Measurements from ENCODE around the gene PKD2L2.
"Not testable (repeated sequence)": the region's sequence is repeated elsewhere in the genome, so short reads cannot be mapped to it uniquely, and the experiment has no call there.

The PKD2L2 gene

DNA sequence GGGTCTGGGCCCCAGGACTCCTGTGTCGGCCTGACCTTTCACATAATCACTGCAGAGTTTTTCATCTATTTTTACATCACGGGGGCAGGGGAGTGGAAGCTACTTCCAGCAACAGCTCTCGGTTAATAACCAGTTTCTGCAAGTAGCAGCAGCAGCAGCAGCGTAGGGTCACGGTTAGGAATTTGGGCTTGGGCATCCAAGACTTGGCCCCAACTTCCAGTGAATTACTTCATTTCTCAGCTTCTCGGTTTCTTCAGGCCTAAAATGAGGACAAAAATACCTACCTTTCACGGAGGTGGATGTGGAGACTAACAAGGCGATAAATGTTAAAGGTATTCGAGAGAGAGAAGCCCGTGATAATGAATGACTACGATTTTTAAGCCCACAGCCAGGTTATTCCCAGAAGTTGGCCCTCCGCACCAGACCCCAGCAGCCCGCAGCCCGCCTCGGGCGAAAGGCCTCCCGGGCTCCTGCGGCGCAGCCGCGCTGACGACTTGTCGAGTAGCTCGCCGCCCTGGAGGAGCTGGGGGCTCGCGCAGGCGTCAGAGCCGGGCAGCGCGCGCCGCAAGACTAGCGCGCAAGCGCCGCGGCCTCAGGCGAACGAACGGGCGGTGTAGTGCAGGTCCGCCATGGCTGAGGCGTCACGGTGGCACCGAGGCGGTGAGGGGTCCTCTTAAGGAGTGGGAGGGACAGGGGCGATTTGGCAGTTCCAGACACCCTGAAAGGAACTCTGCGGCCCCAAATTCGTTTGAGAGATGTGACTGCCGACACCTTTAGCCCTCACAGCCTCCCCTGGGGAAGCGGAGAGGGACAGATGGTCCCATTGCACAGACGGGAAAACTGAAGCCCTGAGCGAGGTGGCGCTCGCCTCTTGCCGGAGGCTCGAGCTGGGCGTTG, at the start of gene PKD2L2:
TSS of gene PKD2L2 (plus strand) at position 595 of the 897 bp plus-strand sequence. CDS start at position 630, 35 bp downstream.
- DNase-seq, result no peak

DNA sequence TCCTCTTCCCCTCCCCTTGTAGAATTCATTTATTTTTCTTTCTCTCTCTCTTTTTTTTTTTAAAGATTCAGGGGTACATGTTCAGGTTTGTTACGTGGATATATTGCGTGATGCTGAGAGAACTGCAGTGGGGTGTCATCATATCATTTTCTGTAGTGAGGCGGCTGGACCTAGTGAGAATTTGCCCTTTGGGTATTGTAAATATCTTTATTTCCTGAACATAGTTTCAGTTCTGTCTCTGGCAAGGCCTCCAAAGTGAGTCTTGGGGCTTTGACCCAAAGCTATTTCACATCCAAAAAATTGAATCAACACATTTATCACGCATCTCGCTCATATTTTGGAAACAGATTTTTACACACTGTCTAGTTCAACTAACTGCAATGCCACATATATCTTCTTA, 47.0 kb upstream of the PKD2L2 start:
- DNase-seq, result no peak

DNA sequence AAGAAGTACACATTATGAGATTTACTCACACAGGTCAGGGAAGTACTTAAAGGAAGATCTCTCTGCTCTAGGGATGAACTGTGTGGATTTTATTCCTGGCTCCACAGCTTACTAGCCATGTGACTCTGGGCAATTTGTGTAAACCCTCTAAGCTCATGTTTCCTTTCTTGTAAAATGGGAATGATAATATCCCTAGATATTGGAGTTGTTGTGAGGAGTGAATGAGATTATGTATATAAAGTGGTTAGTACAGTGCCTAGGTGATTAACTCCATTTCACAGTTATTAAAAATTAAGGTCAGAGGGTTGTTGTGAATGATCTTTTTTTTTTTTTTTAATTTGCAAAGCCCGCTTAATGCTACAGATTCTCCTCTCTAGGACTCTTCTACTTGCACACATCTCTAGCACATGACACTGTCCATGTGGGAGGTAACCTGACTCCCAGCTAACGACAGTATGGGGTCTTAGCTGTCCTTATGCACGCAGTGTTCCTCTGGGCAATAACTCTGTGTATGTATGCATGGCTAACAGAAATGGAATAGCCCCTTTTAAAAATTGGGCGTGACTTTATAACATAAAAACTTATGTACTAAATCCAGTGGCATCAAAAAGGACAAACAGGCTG, 45.5 kb upstream of the PKD2L2 start:
- no peak for DNase-seq

GRCh38 chr5:137845472-137845871, 43.8 kb upstream of the PKD2L2 start:
- DNase-seq, result no peak

GRCh38 chr5:137847687-137848086, 41.6 kb upstream of the PKD2L2 start:
- DNase-seq, result no peak

DNA sequence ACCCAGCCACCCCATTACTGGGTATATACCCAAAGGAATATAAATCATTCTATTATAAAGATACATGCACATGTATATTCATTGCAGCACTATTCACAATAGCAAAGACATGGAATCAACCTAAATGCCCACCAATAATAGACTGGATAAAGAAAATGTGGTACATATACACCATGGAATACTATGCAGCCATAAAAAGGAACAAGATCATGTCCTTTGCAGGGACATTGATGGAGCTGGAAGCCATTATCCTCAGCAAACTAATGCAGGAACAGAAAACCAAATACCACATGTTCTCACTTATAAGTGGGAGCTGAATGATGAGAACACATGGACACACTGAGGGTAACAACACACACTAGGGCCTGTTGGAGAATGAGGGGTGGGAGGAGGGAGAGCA, 36.1 kb upstream of the PKD2L2 start:
- DNase-seq, result not testable (repeated sequence)

- DNase-seq, result no peak
Measured at GRCh38 chr5:137856201-137856600, 33.1 kb upstream of the PKD2L2 start.

DNA sequence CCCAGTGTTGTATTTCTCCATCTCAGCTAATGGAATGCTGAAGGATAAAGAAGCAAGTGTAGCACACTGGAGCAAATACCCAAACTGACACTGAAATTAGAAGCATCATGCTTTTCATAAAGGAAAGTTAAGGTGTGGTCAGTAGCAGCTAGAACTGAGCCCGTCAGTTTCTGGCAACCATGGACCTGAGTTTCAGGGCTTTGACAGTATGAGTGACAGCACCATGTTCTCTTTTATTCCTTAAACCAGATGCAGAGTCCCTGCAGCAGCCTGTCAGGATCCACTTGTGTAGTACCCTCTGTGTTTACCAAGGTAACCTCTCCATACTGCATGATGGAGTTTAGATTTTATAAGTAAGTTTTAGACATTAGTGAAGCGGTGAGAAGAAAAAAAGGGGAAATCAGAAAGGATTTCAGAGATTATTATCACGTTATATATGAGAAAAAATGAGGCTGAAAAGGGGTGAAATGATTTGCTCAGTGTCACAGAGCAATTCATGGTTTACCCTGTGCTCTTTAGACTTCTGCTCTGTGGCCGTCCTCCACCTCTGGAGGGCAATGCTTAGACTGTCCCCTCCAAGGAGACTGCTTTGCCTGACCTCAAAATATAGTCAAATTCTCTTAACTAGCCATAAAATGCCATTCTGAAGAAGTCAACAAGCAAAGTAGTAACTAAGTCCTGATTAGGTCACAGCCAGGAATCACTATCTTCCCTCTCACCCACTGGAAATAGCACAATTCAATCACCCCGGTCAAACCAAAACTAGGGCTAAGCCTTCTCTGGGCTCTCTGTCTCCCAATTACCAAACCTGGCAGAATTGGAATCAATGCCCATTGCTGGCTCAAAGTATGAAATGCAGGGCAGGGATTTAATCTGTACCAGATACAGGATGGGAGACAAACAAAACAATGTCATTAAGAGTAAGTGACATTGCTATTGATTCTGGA, 32.1 kb upstream of the PKD2L2 start:
- no peak for DNase-seq

DNA sequence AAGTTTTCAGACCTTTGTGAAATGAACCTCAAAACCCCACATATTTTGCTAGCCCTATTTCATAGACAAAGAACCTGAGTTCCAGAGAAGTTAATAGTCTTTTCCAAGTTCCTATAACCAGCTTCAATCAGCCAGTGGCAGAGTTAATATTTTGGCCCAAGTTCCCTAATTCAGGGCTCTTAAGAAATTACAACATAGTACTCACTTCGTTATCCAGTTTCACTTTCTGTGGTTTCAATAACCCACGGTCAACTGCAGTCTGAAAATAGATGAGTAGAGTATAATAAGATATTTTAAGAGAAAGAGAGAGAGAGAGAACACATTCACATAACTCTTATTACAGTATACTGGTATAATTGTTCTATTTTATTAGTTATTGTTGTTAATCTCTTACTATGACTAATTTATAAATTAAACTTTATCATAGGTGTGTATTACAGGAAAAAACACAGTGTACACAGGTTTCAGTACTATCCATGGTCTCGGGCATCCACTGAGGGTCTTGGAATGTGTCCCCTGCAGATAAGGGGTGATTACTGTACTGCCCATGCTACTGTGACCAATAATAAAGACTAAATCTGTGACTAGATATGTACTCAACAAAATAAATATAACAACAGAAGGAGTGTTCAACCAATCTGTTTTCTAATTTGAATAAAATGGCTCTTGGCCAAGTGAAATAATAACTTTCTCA, 30.9 kb upstream of the PKD2L2 start:
- DNase-seq, result no peak

DNA sequence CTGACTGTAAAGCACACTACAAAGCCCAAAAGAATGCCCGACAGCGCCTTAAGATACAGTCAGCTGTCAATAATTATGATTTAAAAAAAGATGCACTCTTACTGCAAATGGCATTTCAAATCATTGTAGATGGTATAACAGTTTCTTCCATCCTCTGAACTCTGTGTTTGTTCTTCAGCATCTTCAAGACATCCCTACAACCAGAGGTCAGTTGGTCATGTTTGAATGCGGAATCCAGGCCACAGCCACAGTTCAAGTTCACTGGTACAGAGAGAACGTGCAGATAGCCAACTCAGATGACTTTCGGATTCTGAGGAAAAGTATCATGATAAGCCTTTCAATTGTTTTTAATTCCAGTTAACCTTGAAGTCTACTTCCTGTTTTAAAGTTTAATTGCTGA, 30.3 kb upstream of the PKD2L2 start:
- DNase-seq, result no peak

DNA sequence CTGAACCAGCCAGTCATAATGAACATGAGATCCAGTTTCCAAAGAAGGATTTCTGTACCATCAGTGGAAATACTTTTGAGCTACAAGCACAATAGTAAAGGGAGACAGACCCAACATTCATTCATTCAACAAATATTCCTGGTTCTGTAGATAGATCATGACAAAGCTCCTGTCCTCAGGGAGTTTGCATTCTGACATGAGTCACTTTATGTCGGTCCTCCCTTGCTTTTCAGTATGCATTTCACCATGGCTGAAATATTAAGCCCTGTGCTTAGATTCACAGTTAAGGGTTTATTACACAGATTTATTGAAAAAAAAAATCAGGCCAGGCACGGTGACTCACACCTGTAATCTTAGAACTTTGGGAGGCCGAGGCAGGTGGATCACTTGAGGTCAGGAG, 27.0 kb upstream of the PKD2L2 start:
- no peak for DNase-seq

GRCh38 chr5:137863653-137864052, 25.6 kb upstream of the PKD2L2 start:
- not testable (repeated sequence) for DNase-seq

- DNase-seq, result no peak
Measured at GRCh38 chr5:137866541-137867388, 22.5 kb upstream of the PKD2L2 start.

DNA sequence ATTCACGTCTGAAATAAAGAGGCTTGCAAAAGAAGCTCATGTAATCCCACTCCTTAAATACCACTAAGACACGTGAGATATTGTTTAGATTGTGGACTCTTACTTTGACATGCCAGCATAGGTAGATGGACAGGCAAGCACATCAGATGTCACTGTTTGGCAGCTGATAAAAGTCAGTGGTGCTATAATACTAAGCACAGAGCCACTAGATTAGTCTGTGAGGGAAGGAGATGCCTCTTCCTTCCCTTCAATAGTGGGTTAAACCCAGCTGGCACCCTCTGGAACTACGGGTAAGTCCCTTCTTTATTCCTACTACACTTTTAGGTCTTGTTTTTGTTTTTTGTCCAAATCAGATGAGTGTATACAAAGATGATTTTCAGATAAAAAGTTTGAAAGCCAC, 21.6 kb upstream of the PKD2L2 start, which contains the start of gene MYOT:
TSS of gene MYOT (plus strand) at position 197 of the 400 bp plus-strand sequence. CDS start 2,792 bp downstream, outside the sequence.
- no peak for DNase-seq

DNA sequence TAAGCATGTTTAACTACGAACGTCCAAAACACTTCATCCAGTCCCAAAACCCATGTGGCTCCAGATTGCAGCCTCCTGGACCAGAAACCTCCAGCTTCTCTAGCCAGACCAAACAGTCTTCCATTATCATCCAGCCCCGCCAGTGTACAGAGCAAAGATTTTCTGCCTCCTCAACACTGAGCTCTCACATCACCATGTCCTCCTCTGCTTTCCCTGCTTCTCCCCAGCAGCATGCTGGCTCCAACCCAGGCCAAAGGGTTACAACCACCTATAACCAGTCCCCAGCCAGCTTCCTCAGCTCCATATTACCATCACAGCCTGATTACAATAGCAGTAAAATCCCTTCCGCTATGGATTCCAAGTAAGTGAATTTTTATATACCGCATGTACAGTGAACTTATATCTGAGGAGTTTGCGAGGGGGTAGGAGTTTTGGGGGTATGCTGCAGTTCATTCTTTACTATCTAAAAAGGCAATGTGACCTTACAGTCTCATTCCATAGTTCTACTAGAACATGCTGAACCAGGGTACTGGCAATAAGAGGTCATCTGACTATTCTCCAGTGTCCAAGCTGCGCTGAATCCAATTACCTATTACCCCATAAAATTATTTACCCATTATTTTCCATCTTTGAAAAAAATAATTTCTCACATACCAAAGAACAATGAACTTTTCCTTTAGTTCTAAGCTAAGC, 18.5 kb upstream of the PKD2L2 start:
- DNase-seq, result no peak

GRCh38 chr5:137871571-137871970, 17.7 kb upstream of the PKD2L2 start:
- DNase-seq, result no peak

DNA sequence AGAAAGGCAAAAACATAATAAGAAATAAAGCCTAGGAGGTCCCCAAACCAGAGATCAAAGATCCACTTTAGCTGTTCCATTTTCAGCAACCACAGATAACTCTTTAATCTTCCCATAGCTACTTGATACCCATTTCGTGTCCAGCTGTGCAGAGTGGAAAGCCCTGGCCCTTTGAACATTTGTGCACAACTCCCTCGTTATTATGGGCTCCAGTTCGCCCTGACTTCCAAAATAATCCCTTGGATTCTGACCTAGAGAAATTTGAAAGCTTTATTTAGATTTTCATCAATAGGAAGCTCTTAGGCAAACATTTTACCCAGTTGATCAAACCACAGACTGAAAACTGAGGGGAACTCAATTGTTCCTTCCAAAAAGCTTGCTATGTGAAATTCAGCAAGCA, 16.8 kb upstream of the PKD2L2 start:
- no peak for DNase-seq

DNA sequence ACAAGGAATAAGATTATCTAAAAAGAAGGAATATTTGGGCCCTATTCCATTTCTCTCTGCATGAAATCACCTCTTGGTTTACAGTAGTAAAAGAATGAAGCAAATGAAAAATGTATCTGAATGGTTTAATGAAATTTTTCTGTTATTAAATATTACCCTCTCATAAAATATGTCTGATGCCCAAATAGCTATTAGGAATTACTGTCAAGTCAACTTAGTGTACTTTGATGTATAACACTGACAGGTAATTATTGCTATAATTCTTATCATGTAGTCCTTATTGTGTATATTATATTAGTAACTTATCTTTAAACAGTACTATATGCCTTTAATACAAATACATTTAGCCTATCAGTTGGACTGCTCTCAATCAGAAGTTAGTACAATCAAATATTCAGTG, 13.2 kb upstream of the PKD2L2 start:
- DNase-seq, result no peak

GRCh38 chr5:137880313-137880712, 8.9 kb upstream of the PKD2L2 start:
- no peak for DNase-seq

- DNase-seq, result no peak
Measured at GRCh38 chr5:137887831-137888230, 1.4 kb upstream of the PKD2L2 start.

GRCh38 chr5:137888466-137888862, 793 bp upstream of the PKD2L2 start:
- DNase-seq, result no peak
